Measurements from ENCODE around the gene KCNH6.

Gene KCNH6

DNA sequence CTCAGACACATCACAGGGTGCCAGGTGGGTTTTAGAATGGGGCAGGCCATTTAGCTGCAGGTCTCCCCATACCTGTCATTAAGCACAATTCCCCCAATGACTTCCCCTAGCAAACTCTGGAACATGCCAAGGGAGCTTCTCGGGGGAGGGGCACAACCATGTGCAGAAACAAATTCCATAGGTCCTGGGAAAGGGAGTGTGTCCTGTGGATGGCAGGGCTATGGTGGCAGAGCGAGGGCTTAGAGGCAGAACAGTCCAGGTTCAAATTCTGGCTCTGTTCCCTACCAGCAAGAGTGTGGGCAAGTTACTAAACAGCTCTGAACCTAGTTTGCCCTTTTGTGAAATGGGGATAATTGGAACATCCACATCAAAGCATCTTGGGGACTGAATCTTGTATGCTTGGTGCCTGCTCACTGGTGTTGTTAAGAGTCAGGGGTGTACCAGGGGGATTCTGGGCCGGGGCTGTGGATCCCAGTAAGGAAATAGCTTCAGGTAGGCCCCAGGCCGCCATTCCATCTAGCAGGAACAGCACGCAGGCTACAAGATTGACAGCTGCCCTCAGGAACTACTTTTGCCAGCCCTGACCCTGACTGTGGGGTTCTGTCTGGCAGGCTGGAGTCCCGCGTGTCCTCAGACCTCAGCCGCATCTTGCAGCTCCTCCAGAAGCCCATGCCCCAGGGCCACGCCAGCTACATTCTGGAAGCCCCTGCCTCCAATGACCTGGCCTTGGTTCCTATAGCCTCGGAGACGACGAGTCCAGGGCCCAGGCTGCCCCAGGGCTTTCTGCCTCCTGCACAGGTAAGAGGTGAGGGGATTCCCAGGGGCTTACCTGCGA is 21.5 kb downstream of the KCNH6 start:
- Mint-ChIP-seq H3K4me3 (no peak overlapping the region), H3K4me1 (ENCODE audit: low read depth) (no peaks in the 10 kb centered on the region), H3K36me3 (no peaks in the 10 kb centered on the region), H3K9me3 (ENCODE audit: low read depth) (no peaks in the 10 kb centered on the region), H3K27ac (no peak overlapping the region), H3K27me3 (peaks cover 2% of the 10 kb centered on the region)

DNA sequence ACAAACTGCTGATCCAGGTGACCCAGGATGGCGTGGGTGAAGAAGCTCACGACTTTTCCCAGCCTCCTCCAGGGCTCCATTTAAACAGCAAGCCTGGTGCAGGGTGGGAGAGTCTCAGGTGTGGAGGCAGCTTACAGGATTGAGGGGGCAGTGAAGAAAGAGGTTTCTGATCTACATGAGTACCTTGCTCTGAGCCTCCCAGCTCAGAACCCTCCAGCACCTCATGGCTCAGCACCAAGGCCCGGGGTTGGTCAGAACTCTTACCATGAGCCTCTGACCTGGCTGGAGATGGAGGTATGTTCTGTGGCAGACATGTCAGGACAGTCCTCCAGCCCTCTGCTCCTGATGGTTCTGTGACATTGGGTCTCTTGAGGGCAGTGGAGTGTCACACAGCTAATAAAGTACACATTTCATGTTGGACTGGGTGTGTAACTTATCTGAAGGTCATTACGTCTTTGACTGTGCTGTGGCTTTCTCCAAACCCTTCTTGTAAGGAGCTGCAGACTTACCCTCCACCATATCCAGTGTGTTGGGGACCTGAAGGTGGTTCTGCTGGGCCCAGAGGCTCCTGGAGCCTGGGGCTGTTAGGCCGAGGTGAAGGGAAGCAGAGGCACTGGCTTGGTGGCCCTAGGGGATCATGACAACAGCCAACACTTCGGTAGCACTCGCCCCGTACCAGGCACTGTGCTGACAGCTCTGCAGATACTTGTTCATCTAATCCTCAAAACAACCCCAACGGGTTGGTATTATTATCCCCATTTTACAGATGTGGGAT is 23.3 kb downstream of the KCNH6 start:
- H3K4me3 Mint-ChIP-seq, result no peak overlapping the region
- no peaks in the 10 kb centered on the region for H3K9me3 Mint-ChIP-seq (ENCODE audit: low read depth)
- peaks cover 5% of the 10 kb centered on the region for H3K4me1 Mint-ChIP-seq (ENCODE audit: low read depth)
- H3K36me3 Mint-ChIP-seq, result no peaks in the 10 kb centered on the region
- H3K27me3 Mint-ChIP-seq, result no peaks in the 10 kb centered on the region
- no peak overlapping the region for H3K27ac Mint-ChIP-seq

DNA sequence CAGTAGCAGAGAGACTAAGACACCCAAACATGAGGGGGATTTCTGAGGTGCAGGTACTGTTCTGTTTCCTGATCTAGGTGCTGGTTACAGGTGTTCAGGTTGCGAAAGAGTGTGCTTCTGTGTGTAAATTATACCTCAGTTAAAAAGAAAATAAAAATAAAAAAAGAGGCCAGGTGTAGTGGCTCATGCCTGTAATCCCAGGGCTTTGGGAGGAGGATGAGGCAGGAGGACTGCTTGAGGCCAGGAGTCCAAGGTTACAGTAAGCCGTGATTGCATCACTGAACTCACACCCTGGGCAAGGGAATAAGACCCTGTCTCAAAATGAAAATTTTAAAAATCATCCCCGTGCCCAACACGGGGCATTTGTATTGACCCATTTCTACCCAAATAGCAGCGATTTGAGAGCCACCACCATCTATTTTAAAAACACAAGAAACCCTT is 23.9 kb downstream of the KCNH6 start:
- Mint-ChIP-seq H3K9me3 (ENCODE audit: low read depth) (no peaks in the 10 kb centered on the region), H3K4me3 (no peak overlapping the region), H3K4me1 (ENCODE audit: low read depth) (peaks cover 9% of the 10 kb centered on the region), H3K36me3 (no peaks in the 10 kb centered on the region), H3K27me3 (no peaks in the 10 kb centered on the region), H3K27ac (no peak overlapping the region)

- Mint-ChIP-seq H3K36me3 (peaks cover 4% of the 10 kb centered on the region), H3K9me3 (ENCODE audit: low read depth) (no peaks in the 10 kb centered on the region), H3K4me3 (peak overlapping the region; percentile 97), H3K4me1 (ENCODE audit: low read depth) (peaks cover 31% of the 10 kb centered on the region), H3K27me3 (no peaks in the 10 kb centered on the region), H3K27ac (peak overlapping the region; percentile 96)
Measured at GRCh38 chr17:63549289-63549945, 26.3 kb downstream of the KCNH6 start.

GRCh38 chr17:63549946-63550816 is 27.0 kb downstream of the KCNH6 start, which contains the start of gene DCAF7:
Gene DCAF7 (plus strand): TSS chr17:63550477. CDS start chr17:63550678, 201 bp downstream.
- peaks cover 38% of the 10 kb centered on the region for H3K4me1 Mint-ChIP-seq (ENCODE audit: low read depth)
- H3K27ac Mint-ChIP-seq, result peak within 1 kb of the TSS; percentile 96
- H3K36me3 Mint-ChIP-seq, result peaks cover 4% of the 10 kb centered on the region

GRCh38 chr17:63550817-63551639 is 27.9 kb downstream of the KCNH6 start:
- Mint-ChIP-seq H3K27me3 (no peaks in the 10 kb centered on the region), H3K4me1 (ENCODE audit: low read depth) (peaks cover 47% of the 10 kb centered on the region), H3K9me3 (ENCODE audit: low read depth) (no peaks in the 10 kb centered on the region), H3K27ac (peak overlapping the region; percentile 96), H3K36me3 (peaks cover 4% of the 10 kb centered on the region), H3K4me3 (peak overlapping the region; percentile 97)

More at GRCh38 chr17:63549946-63550816, 27.0 kb downstream of the KCNH6 start, which contains the start of gene DCAF7:
- Mint-ChIP-seq H3K9me3 (ENCODE audit: low read depth) (no peaks in the 10 kb centered on the region), H3K4me3 (peak within 1 kb of the TSS; percentile 97), H3K27me3 (no peaks in the 10 kb centered on the region)

GRCh38 chr17:63552211-63552610 is 29.1 kb downstream of the KCNH6 start:
- peak overlapping the region; percentile 61 for H3K27ac Mint-ChIP-seq
- peak overlapping the region; percentile 97 for H3K4me3 Mint-ChIP-seq
- H3K4me1 Mint-ChIP-seq (ENCODE audit: low read depth), result peaks cover 56% of the 10 kb centered on the region
- no peaks in the 10 kb centered on the region for H3K9me3 Mint-ChIP-seq (ENCODE audit: low read depth)
- no peaks in the 10 kb centered on the region for H3K27me3 Mint-ChIP-seq
- H3K36me3 Mint-ChIP-seq, result peaks cover 7% of the 10 kb centered on the region

GRCh38 chr17:63555500-63556156 is 32.5 kb downstream of the KCNH6 start:
- no peaks in the 10 kb centered on the region for H3K9me3 Mint-ChIP-seq (ENCODE audit: low read depth)
- H3K4me3 Mint-ChIP-seq, result no peak overlapping the region
- peaks cover 74% of the 10 kb centered on the region for H3K4me1 Mint-ChIP-seq (ENCODE audit: low read depth)
- H3K27ac Mint-ChIP-seq, result no peak overlapping the region
- H3K36me3 Mint-ChIP-seq, result peaks cover 10% of the 10 kb centered on the region
- no peaks in the 10 kb centered on the region for H3K27me3 Mint-ChIP-seq

GRCh38 chr17:63557416-63557815 is 34.3 kb downstream of the KCNH6 start:
- H3K4me1 Mint-ChIP-seq (ENCODE audit: low read depth), result peaks cover 79% of the 10 kb centered on the region
- H3K27ac Mint-ChIP-seq, result peak overlapping the region; percentile 56
- H3K36me3 Mint-ChIP-seq, result peaks cover 10% of the 10 kb centered on the region
- H3K27me3 Mint-ChIP-seq, result no peaks in the 10 kb centered on the region
- no peak overlapping the region for H3K4me3 Mint-ChIP-seq
- no peaks in the 10 kb centered on the region for H3K9me3 Mint-ChIP-seq (ENCODE audit: low read depth)

DNA sequence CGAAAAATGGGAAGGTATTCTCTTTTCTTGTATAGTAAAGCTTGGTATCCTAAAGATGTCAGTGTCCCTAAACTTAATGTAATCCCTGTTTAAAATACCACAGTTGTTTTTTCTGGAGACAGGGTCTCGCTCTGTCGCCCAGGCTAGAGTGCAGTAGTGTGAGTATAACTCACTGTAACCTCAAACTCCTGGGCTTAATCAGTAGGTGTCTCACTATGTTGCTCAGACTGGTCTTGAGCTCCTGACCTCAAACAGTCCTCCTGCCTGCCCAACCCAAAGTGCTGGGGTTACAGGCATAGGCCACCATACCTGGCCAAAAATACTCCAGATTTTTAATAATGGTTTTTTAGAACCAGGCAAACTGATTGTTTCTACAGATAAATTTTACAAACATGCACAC is 35.3 kb downstream of the KCNH6 start:
- H3K4me1 Mint-ChIP-seq (ENCODE audit: low read depth), result peaks cover 74% of the 10 kb centered on the region
- H3K9me3 Mint-ChIP-seq (ENCODE audit: low read depth), result no peaks in the 10 kb centered on the region
- no peak overlapping the region for H3K27ac Mint-ChIP-seq
- H3K36me3 Mint-ChIP-seq, result peaks cover 6% of the 10 kb centered on the region
- H3K4me3 Mint-ChIP-seq, result no peak overlapping the region
- H3K27me3 Mint-ChIP-seq, result no peaks in the 10 kb centered on the region

DNA sequence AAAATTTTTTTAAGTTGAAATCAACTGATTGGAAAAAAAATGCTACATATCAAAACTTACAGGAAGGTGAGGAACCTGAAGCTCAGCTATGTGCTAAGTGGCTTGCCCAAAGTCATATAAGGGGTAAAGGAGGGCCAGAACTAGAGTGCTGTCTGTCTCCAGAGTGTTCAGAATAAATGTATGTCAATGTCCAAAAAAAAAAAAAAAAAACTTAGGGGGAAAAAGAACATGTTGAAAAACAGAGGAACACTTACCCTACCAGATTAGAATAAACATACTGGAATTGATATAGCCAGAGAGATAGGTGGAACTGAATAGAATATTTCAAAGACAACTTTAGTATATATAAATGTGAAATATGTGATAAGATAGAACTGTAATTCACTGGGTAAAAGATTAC is 38.7 kb downstream of the KCNH6 start:
- H3K27me3 Mint-ChIP-seq, result no peaks in the 10 kb centered on the region
- H3K4me3 Mint-ChIP-seq, result no peak overlapping the region
- peaks cover 62% of the 10 kb centered on the region for H3K4me1 Mint-ChIP-seq (ENCODE audit: low read depth)
- H3K36me3 Mint-ChIP-seq, result peaks cover 6% of the 10 kb centered on the region
- H3K9me3 Mint-ChIP-seq (ENCODE audit: low read depth), result no peaks in the 10 kb centered on the region
- no peak overlapping the region for H3K27ac Mint-ChIP-seq

- H3K4me1 Mint-ChIP-seq (ENCODE audit: low read depth), result peaks cover 58% of the 10 kb centered on the region
- H3K27me3 Mint-ChIP-seq, result no peaks in the 10 kb centered on the region
- no peak overlapping the region for H3K27ac Mint-ChIP-seq
- H3K4me3 Mint-ChIP-seq, result no peak overlapping the region
- no peaks in the 10 kb centered on the region for H3K9me3 Mint-ChIP-seq (ENCODE audit: low read depth)
- no peaks in the 10 kb centered on the region for H3K36me3 Mint-ChIP-seq
Measured at GRCh38 chr17:63563339-63563738, 40.2 kb downstream of the KCNH6 start.

DNA sequence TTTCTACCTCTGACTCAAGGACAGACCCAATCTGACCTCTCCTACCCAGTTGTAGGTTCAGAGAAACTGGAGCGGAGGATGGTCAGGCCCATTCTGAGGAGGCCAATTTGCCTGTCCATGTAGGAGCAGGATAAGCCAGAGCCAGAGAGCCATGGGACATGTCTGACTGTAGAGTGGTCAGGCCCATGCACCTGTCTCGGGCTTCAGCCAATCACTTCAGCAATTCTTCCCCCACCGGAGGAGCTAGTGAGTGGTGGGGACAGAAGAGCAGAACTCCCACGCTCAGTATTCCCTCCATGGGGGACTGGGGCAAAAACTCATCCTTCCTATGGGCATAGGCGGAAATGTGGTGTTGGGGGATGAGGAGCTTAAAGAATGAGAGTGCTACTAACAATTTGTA is 41.4 kb downstream of the KCNH6 start:
- no peaks in the 10 kb centered on the region for H3K27me3 Mint-ChIP-seq
- no peak overlapping the region for H3K4me3 Mint-ChIP-seq
- H3K4me1 Mint-ChIP-seq (ENCODE audit: low read depth), result peaks cover 58% of the 10 kb centered on the region
- H3K36me3 Mint-ChIP-seq, result no peaks in the 10 kb centered on the region
- H3K9me3 Mint-ChIP-seq (ENCODE audit: low read depth), result no peaks in the 10 kb centered on the region
- H3K27ac Mint-ChIP-seq, result no peak overlapping the region
